Skeletal muscle satellite cell (primary cell): ENCODE results near the gene MCC.

Experiments
- H3K27me3 ChIP-seq: 2 replicates; pipeline ENCODE4 v1.7.0; 2013; ENCODE audit warnings: low read length; ENCODE audit not compliant: control insufficient read depth, insufficient read depth
- H3K36me3 ChIP-seq: 2 replicates; pipeline ENCODE4 v1.7.0; 2013; ENCODE audit warnings: mild to moderate bottlenecking, control low read depth, low read length; ENCODE audit not compliant: insufficient read depth
- H3K4me1 ChIP-seq: 2 replicates; pipeline ENCODE4 v1.7.0; 2013; ENCODE audit warnings: low read length; ENCODE audit not compliant: control insufficient read depth, insufficient read depth
- H3K4me2 ChIP-seq: 2 replicates; pipeline ENCODE4 v1.7.0; 2013; ENCODE audit warnings: mild to moderate bottlenecking, low read length
- H3K4me3 ChIP-seq: 2 replicates; pipeline ENCODE4 v1.7.0; 2013; ENCODE audit warnings: low read length
- H3K9ac ChIP-seq: 2 replicates; pipeline ENCODE4 v1.7.0; 2013; ENCODE audit warnings: mild to moderate bottlenecking, low read depth, low read length, moderate library complexity
- H3K9me3 ChIP-seq: replicated peaks from 2 replicates; pipeline ENCODE4 v1.7.0; 2013; ENCODE audit warnings: mild to moderate bottlenecking, control low read depth, low read length

The MCC gene

DNA sequence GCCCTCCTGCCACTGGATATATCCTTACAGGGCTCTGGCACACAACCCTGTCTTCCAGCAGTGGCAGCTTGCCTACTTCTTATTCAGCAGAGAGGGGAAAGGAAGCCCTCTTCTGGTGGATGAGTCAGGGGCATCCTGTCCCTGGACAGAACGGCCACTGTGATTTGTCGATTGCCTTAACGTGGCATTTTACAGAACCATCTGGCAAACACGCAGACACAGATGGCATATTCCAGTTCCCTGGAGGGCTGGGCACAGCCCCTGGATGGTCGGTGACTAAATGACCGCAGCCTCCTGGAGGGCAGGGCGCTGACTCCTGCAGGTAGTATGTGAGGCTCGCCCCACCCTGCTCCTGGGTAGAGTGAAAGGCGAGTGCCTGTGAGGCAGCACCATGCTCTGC, 449.5 kb downstream of the MCC start:
- Histone ChIP-seq H3K9me3 (no peaks in the 10 kb centered on the region), H3K4me1 (peaks cover 33% of the 10 kb centered on the region), H3K4me3 (no peak overlapping the region), H3K4me2 (no peak overlapping the region), H3K9ac (no peak overlapping the region), H3K27me3 (no peaks in the 10 kb centered on the region), H3K36me3 (no peaks in the 10 kb centered on the region)

- no peak overlapping the region for H3K9ac ChIP-seq
- H3K4me3 ChIP-seq, result no peak overlapping the region
- peaks cover 27% of the 10 kb centered on the region for H3K4me1 ChIP-seq
- H3K4me2 ChIP-seq, result no peak overlapping the region
- no peaks in the 10 kb centered on the region for H3K36me3 ChIP-seq
- H3K27me3 ChIP-seq, result no peaks in the 10 kb centered on the region
- H3K9me3 ChIP-seq, result no peaks in the 10 kb centered on the region
Observed at GRCh38 chr5:113038136-113038535, 450.1 kb downstream of the MCC start.

DNA sequence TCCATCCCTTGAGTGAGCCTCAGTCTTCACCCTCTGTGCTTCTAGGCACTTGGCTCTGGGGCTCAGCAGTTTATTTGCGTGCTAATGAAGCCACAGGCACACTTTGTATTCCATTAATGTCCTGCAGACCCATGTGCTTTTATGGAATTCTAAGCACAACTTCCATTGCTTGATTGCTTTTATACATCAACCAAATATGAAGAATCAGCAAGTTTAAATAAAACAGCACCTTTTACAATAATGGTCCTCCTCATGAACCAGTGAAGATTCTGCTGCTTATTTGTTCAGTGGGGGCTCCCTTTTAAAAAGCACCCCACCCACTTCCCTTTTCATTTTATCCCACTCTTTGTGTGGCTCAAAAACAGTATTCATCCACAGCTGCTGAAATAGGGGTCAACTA, 451.4 kb downstream of the MCC start:
- no peaks in the 10 kb centered on the region for H3K27me3 ChIP-seq
- H3K4me3 ChIP-seq, result no peak overlapping the region
- H3K36me3 ChIP-seq, result no peaks in the 10 kb centered on the region
- no peak overlapping the region for H3K9ac ChIP-seq
- H3K4me1 ChIP-seq, result peaks cover 26% of the 10 kb centered on the region
- H3K4me2 ChIP-seq, result no peak overlapping the region
- H3K9me3 ChIP-seq, result no peaks in the 10 kb centered on the region

DNA sequence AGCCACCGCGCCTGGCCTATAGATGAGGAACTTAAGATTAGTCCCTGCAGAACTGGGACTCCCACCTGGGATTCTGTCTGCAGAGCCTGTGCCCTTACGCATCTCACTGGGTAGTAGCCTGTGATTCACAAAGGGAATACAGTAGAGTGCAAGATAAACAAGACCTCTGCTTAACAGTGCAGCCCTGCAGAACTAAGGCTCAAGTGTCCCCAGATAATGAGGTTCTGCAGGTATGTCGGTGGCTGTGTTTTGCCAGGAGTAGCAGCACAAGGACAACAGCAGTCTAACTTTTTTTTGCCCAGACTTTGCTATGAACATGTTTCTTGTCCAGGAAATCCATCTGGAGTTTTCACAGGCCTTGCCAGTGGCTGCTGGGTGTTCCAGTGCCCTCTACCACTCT, 451.9 kb downstream of the MCC start:
- H3K36me3 ChIP-seq, result no peaks in the 10 kb centered on the region
- peaks cover 26% of the 10 kb centered on the region for H3K4me1 ChIP-seq
- no peak overlapping the region for H3K9ac ChIP-seq
- no peak overlapping the region for H3K4me3 ChIP-seq
- H3K27me3 ChIP-seq, result no peaks in the 10 kb centered on the region
- H3K4me2 ChIP-seq, result no peak overlapping the region
- no peaks in the 10 kb centered on the region for H3K9me3 ChIP-seq

DNA sequence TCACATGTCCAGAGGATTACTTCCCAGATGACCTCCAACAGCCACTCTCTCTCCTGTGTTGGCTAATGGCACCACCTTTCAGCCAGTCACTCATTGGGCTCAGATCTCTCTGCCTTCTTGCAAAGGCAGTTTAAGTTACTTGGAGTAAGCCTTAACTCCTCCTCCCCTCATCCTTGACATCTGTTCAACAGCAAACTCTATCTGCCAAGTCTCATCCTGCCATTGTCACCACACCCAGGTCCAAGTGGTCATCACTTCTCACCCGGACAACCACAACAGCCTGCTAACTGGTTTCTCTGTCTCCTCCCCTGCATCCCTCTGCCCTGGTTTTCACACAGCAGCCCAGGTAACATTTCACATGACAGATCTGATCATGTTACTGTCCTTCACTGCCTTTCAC, 453.2 kb downstream of the MCC start:
- H3K9ac ChIP-seq, result no peak overlapping the region
- no peak overlapping the region for H3K4me3 ChIP-seq
- peaks cover 32% of the 10 kb centered on the region for H3K4me1 ChIP-seq
- no peaks in the 10 kb centered on the region for H3K36me3 ChIP-seq
- H3K4me2 ChIP-seq, result no peak overlapping the region
- H3K9me3 ChIP-seq, result no peaks in the 10 kb centered on the region
- H3K27me3 ChIP-seq, result no peaks in the 10 kb centered on the region

- H3K4me1 ChIP-seq, result peaks cover 40% of the 10 kb centered on the region
- H3K4me2 ChIP-seq, result no peak overlapping the region
- no peak overlapping the region for H3K9ac ChIP-seq
- H3K9me3 ChIP-seq, result no peaks in the 10 kb centered on the region
- no peaks in the 10 kb centered on the region for H3K27me3 ChIP-seq
- H3K4me3 ChIP-seq, result no peak overlapping the region
- H3K36me3 ChIP-seq, result peaks cover 2% of the 10 kb centered on the region
Observed at GRCh38 chr5:113034182-113034773, 454.0 kb downstream of the MCC start.

- Histone ChIP-seq H3K9me3 (no peaks in the 10 kb centered on the region), H3K4me1 (peaks cover 30% of the 10 kb centered on the region), H3K4me2 (no peak overlapping the region), H3K9ac (no peak overlapping the region), H3K36me3 (peaks cover 19% of the 10 kb centered on the region), H3K27me3 (no peaks in the 10 kb centered on the region), H3K4me3 (no peak overlapping the region)
Observed at GRCh38 chr5:113031557-113031956, 456.7 kb downstream of the MCC start.

GRCh38 chr5:113031104-113031503, 457.1 kb downstream of the MCC start:
- Histone ChIP-seq H3K9ac (no peak overlapping the region), H3K9me3 (no peaks in the 10 kb centered on the region), H3K4me1 (peaks cover 30% of the 10 kb centered on the region), H3K4me3 (no peak overlapping the region), H3K4me2 (no peak overlapping the region), H3K27me3 (no peaks in the 10 kb centered on the region), H3K36me3 (peaks cover 23% of the 10 kb centered on the region)

- Histone ChIP-seq H3K4me3 (no peak overlapping the region), H3K36me3 (peaks cover 30% of the 10 kb centered on the region), H3K4me1 (peaks cover 21% of the 10 kb centered on the region), H3K9ac (no peak overlapping the region), H3K27me3 (no peaks in the 10 kb centered on the region), H3K9me3 (no peaks in the 10 kb centered on the region), H3K4me2 (no peak overlapping the region)
Observed at GRCh38 chr5:113029614-113030013, 458.6 kb downstream of the MCC start.

DNA sequence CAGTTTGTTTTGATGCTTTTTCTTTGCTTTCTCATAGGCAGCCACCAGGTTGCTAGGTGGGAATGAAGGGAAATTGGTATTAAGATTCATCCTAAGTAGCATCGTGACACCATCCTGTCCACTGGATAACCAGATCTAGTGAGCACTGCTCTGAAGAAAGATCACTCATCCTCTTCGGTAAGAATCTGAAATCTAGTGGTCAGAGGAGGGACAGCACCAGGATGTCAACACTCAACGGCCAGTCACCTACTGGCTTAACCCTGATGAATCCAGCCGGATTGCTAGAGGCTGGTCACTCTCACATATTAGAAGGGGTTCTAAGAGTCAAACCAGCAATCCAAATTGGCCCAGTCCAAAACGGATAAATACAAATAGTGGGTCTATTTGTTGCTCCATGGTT, 460.8 kb downstream of the MCC start:
- H3K27me3 ChIP-seq, result no peaks in the 10 kb centered on the region
- no peak overlapping the region for H3K4me3 ChIP-seq
- H3K9me3 ChIP-seq, result no peaks in the 10 kb centered on the region
- no peak overlapping the region for H3K9ac ChIP-seq
- no peak overlapping the region for H3K4me2 ChIP-seq
- peaks cover 36% of the 10 kb centered on the region for H3K36me3 ChIP-seq
- H3K4me1 ChIP-seq, result peaks cover 13% of the 10 kb centered on the region

DNA sequence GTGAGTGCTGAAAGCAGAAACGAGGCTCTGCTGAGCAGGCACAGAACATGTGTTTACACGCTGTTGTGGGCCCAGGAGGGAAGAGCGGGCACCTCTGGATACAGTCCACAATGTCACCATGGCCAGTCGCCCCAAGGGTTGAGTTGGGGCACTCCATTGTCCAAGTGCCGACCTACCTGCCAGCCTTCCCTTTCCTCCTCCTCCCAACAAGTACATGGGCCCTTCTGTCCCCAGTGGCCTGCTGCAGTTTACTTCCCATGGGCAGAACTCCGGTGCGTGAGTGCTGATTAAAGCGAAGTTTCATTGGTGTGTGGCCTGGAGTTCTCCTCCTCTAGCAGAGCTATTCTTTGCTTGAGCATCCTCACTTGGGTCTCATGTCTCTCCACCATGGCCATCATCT, 461.2 kb downstream of the MCC start:
- Histone ChIP-seq H3K4me3 (no peak overlapping the region), H3K9me3 (no peaks in the 10 kb centered on the region), H3K4me1 (peaks cover 13% of the 10 kb centered on the region)

DNA sequence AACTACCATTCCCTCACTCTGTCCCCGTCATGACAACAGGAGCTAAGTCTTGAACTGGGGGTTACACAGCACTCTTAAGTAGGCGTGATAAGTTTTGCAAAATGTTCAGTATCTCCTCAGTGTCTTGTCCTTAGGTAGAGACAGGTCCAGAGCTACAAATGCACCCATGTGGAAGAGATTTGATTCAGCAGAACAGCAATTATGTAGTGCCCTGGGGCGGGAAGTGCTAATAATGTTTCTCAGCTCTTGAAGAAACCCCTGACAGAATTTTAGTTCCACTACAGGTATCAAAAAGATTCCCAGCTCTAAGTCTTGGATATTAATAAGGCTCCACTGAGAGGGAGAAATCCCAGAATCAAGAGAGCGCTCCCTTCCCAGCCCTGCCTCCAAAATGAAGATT, 462.0 kb downstream of the MCC start:
- H3K9ac ChIP-seq, result no peak overlapping the region
- H3K4me2 ChIP-seq, result no peak overlapping the region
- H3K9me3 ChIP-seq, result no peaks in the 10 kb centered on the region
- no peaks in the 10 kb centered on the region for H3K27me3 ChIP-seq
- H3K36me3 ChIP-seq, result peaks cover 45% of the 10 kb centered on the region
- no peak overlapping the region for H3K4me3 ChIP-seq
- H3K4me1 ChIP-seq, result peaks cover 13% of the 10 kb centered on the region

More for the DNA sequence above, 461.2 kb downstream of the MCC start:
- Histone ChIP-seq H3K4me2 (no peak overlapping the region), H3K9ac (no peak overlapping the region), H3K27me3 (no peaks in the 10 kb centered on the region), H3K36me3 (peaks cover 40% of the 10 kb centered on the region)
